DMS53 treated with DMSO at 0.1 percent for 48 hours (cell line): ENCODE data around the gene PSAPL1.

ENCODE experiments used
- DNase-seq: peaks from one replicate; lab custom pipeline; 2025; ENCODE audit not compliant: unreplicated experiment; lab: John Stamatoyannopoulos, UW

The PSAPL1 gene

DNA sequence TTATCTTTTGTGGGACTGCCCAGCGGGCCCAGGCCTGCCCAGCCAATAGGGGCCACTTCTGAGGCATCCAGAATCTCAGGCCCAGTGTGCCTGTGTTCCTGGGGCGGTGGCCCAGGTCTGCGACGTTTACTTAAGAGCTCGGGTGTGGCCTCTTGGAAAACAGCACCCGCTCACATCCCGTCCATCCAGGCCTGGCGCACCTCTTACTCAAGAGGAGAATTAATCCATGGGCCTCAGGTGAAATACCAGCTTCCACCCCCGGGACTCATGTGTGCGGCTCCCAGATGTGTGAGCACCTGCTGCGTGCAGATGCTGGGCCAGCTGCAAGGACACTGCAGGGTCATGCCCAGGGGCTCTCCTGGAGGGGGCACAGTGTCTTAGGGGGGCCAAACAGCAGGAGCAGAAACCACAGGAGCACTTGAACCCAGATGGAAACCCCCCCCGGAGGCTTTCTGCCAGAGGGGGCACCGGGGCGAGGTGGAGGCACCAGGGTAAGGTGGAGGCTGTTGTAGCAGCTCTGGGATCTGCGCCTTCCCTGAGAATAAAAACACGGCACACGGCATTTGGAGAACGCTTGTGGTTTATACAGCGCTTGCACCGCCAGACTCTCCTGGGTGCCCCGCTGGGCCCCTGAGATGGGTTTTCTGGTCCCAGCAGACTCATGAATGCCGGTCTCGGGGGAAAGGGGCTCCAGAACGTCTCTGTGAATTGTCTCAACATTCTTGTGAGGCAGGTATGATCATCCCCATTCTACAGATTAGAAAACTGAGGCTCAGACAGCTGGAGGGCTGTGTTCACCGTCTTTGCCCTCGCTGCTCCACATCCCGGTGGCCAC is 2.8 kb downstream of the PSAPL1 start:
- DNase-seq = no peak

DNA sequence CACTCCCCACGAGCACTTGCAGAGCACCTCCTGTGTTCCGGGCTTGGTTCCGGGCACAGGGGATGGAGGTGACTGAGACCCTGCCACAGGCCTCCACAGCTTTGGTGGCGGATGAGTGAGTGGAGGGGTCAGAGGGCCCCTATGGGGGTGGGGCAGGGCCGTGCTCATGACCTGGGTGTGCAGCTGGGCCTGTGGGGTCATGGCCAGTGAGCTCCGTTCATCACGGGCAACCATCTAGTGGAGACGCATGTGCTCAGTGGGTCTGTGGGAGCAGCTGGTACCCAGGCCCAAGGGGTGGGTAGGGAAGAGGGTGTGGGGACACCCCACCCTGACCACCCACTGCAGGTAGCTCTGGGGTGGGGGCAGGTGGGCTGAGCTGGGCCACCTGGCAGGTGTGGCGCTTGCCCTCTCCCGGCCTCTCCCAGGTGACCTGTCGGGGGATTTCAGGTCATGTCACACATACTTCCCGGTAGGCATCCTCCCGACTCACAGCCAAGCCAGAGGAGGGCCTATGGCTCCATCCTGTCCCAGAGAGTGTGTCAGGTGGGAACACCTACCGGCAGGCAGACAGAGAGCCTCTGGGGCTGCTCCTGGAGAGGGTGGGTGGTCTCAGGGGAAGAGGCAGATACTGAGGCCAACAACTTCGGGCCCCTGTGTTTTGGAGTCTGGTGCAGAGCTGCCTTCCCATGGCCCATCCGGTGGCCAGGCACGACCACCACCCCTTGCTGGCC is 3.6 kb downstream of the PSAPL1 start:
- DNase-seq = no peak

GRCh38 chr4:7430368-7430964 is 4.3 kb downstream of the PSAPL1 start:
- DNase-seq = no peak

DNA sequence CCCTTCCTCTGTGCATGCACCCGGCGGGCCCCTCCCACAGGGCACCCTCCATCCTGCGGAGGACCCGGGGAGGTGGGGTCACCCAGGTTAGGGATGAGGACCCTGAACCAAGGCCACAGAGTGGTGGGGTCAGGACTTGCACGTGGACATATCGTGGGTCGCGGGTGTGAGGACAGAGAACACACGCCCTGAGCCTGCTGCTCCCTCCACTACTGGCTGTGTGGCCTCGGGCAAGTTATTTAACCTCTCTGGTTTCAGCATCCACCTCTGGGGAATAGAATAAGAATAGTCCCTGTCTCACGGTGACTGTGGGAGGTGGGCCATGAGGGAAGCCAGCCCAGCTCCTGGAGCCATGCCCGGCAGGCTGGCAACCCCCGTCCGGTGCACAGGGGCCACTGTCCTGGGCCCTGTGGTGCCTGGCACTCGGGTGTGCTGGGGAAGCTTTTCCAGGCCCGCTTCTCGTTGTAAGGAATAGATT is 5.1 kb downstream of the PSAPL1 start:
- no peak for DNase-seq

- no peak for DNase-seq
Observed at GRCh38 chr4:7429069-7429416, 5.7 kb downstream of the PSAPL1 start.

DNA sequence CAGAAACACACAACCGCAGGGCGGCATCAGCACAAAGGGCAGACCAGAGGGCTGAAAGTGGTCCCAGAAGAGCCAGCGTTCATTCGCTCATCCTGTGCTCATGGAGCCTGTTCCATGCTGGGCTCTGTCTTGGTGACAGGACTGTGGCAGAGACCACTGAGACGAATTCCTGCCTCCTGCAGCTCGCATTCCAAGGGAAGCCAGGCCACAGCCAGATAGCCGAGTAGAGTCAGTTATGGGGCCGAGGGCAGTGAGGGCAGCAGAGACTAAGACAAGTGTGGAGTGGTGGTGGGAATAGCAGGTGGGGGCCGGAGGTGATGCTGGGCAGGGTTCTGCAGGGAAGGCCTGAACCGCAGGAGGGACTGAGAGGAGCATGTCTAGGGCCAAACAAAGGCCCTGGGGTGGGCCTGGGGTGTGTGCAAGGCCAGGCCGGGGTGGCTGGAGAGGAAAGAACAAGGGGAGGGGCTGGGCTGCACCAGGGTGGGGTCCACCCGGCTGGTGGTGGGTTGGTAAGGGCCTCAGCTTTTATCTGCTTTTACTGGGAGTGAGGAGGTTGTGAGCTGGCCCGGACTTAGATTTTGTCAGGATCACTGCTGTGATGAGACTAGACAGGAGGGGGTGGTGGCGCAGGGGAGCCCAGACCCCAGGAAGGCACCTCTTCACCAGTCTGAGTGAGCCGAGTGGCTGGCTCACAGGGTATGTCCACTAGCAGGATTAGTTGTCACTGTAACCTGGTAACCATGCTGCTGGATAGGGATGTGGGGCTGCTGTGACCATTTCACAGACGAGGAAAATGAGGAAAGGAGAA is 6.3 kb downstream of the PSAPL1 start:
- DNase-seq = no peak

DNA sequence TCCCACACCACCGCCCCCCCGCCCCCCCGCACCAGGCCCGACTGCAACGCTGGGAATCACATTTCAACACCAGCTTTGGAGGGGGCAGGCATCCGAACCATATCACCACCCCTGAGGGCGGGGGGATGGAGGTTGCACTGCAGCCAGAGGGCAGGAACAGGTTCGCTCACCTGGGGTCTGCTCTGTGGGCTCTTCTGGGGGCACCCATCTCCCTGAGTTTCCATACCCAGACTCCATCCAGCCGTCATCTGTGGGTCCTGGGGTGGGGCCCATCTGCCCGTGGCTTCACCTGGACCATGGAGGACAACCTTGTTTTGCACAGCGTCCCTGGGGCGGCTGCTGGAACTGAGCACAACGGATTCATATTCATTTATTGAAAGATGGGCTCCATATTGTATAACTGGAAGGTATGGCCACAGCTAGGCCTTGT is 6.9 kb downstream of the PSAPL1 start:
- no peak for DNase-seq

GRCh38 chr4:7427361-7427760 is 7.4 kb downstream of the PSAPL1 start:
- no peak for DNase-seq

GRCh38 chr4:7426525-7427171 is 8.1 kb downstream of the PSAPL1 start:
- no peak for DNase-seq

- no peak for DNase-seq
Observed at GRCh38 chr4:7425591-7426468, 8.9 kb downstream of the PSAPL1 start.

- no peak for DNase-seq
Observed at GRCh38 chr4:7425124-7425523, 9.6 kb downstream of the PSAPL1 start.

DNA sequence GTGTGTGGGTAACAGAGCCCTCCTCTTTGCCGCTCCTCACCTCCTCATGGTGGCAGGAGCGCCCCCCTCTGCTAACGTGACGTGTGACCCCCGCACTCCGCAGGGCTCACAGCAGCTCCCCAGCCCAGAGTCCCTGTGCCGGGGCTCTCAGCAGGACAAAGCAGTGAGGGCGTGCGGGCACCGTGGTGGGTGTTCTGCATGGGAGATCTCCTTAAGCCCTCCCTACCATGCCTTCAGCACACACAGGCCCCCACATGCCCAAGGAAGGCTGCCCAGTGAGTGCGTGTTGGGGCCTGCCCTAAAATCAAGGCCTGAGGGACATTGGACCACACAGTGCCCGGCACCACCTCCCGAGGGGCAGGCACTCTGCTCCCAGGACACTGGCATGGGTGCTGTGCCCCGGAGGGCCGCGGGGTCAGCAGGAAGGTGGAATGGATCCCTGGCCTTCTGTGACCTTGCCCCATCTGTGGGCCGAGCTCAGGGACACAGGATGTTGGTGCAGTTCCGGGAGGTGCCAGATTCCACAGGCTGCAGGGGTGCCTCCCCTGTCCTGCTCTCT is 10.1 kb downstream of the PSAPL1 start:
- no peak for DNase-seq

GRCh38 chr4:7423801-7424552 is 10.8 kb downstream of the PSAPL1 start:
- no peak for DNase-seq

DNA sequence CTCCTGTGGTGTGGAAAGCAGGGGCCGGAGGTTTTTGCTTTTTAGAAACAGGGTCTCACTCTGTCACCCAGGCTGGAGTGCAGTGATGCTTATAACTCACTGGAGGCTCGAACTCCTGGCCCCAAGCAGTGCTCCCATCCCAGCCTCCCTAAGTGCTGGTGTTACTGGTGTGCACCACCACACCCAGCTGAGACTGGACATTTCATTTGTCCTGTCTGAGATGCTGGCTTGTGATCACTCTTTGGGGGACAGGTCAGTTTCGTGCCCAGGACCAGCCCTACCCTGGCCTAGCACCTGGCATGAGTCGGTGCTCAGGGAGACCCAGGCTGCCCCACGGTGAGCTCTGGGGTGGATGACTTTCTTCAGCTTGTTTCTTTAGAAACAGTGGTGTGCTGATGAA is 11.3 kb downstream of the PSAPL1 start:
- DNase-seq = no peak

DNA sequence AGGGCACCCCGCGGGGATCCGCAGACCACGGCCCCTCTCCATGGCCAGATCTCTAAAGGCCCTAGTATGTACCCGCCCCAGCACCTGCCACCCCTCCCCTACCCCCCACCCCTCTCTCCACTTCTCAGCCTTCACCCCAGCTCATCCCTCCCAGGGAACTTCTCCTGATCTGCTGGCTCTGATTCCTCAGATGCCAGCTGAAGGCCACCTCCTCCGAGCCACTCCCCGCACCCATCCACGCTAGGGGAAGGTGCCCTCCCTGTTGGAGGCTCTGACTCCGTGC is 11.9 kb downstream of the PSAPL1 start:
- no peak for DNase-seq

DNA sequence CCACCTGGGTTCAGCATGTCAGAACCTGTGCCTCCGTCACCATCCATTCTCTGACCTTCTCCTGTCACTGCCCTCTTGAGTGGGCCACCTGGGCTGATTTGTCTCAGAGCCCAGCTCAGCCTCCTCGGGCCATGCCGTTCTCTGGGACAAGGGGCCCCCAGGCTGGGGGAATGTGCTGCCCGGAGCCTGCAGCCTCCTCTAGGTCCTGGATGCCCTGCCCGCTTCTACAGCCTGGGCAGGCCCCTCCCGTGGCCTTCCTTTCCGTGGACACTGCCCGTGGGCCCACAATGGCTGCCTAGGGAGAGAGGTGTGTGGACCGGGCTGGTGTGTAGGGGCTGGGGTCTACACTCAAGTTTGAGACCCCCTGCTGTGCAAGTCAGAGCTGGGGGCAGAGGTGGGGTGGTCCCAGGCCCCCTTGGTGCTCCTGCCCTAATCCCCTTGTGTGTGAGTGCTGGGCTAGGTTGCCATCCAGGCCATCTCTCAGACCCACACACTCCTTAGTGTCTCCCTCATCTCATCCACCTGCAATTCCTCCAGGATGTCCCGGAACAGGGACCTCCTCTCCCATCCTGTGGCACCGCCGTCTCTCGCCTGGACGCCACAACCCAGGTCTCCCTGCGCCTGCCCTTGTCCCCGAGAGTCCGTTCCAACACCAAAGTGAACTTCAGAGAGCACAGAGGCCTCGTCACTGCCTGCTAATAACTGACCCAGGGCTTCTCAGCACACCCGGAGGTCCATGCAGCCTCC is 12.4 kb downstream of the PSAPL1 start:
- DNase-seq = no peak

DNA sequence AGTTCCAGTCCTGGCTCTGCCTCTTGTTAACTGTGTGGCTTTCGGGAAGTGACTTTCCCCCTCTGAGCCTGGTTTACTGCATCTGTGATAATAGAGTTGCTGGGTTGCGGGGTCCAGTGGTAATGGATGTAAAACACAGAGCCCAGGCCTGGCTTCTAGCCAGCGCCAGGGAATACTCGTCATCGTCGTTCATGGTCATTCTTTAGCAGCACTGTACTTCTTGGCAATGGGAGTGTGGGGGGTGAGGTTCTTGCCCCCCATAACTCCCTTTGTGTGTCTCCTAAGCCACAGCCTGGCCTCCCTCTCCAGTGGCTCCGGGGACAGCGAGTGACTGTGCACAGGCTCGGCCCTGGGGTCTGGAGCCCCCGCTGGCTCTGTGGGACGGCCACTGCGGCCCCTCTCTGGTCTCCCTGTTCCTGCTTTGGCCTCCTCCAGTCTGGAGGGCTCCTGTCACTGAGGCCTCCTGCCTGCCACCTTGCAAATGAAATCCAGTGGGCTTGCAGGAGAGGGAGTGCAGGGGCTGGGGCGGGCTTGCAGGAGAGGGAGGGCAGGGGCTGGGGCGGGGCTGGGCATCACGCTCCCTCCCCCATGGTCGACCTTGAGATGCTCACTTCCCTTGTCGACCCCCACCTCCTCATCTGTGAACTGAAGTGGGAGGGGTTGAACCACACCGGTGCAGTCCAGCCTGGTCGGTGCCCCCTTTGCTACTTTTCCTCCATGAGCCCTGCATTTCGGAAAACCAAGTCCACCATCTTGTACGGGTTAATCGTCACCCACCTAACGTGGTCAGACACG is 13.2 kb downstream of the PSAPL1 start:
- DNase-seq = no peak
